A673 (cell line): ENCODE measurements around the gene KDM4E. TPM values are rescaled to one million over a fixed set of nuclear protein-coding genes. Genes with fewer than 3 reads are reported as not detected.

Source experiments
- BruUV-seq: library from RNA; stranded (reverse); fragments of 400-500 nt; replicated peaks from 2 replicates; lab custom pipeline; 2021; lab: Mats Ljungman, UMichigan
- CTCF ChIA-PET: fragments of 300-600 bp; sonication (Branson Sonifier 250); formaldehyde crosslinking; loops from one replicate; lab custom pipeline; 2022; ENCODE audit warnings: antibody characterized with exemption; lab: Charles Lee
- POLR2A ChIA-PET: fragments of 300-600 bp; sonication (Branson Sonifier 250); formaldehyde crosslinking; loops from one replicate; lab custom pipeline; 2022; ENCODE audit warnings: antibody characterized with exemption; ENCODE audit not compliant: low non-redundant PET; lab: Charles Lee
- DNase-seq: peaks from one replicate; pipeline ENCODE4 v3.0.0-alpha.2; 2015; ENCODE audit warnings: low spot score
- H3K27ac ChIP-seq: fragments of 200-600 bp; sonication (generic); 2 replicates; pipeline ENCODE4 v1.5.1; 2016; ENCODE audit warnings: mixed run types, low read depth, mild to moderate bottlenecking, mixed read lengths, antibody characterized with exemption, low read length; ENCODE audit not compliant: poor library complexity, severe bottlenecking
- H3K27me3 ChIP-seq: fragments of 200-600 bp; sonication (generic); replicated peaks from 2 replicates; pipeline ENCODE4 v1.6.1; 2017; ENCODE audit warnings: mixed run types, low read depth, mild to moderate bottlenecking, mixed read lengths, antibody characterized with exemption, low read length; ENCODE audit not compliant: insufficient read depth, poor library complexity
- H3K36me3 ChIP-seq: fragments of 200-600 bp; sonication (generic); 2 replicates; pipeline ENCODE4 v1.6.1; 2016; ENCODE audit warnings: mixed run types, mild to moderate bottlenecking, mixed read lengths, antibody characterized with exemption, low read length; ENCODE audit not compliant: insufficient read depth, poor library complexity, severe bottlenecking
- H3K4me1 ChIP-seq: fragments of 200-600 bp; sonication (generic); 2 replicates; pipeline ENCODE4 v1.6.1; 2017; ENCODE audit warnings: mixed run types, mild to moderate bottlenecking, mixed read lengths, antibody characterized with exemption, low read length; ENCODE audit not compliant: insufficient read depth, poor library complexity, severe bottlenecking
- H3K4me3 ChIP-seq: fragments of 200-600 bp; sonication (generic); 2 replicates; pipeline ENCODE4 v1.5.1; 2016; ENCODE audit warnings: low read depth, mixed run types, mild to moderate bottlenecking, mixed read lengths, low read length; ENCODE audit not compliant: poor library complexity, severe bottlenecking
- H3K9me3 ChIP-seq: fragments of 200-600 bp; sonication (generic); 2 replicates; pipeline ENCODE4 v1.6.1; 2016; ENCODE audit warnings: mixed run types, low read depth, mild to moderate bottlenecking, mixed read lengths, antibody characterized with exemption, low read length; ENCODE audit not compliant: poor library complexity, severe bottlenecking
- EZH2 ChIP-seq: fragments of 200-600 bp; sonication (generic); IDR thresholded peaks from 2 replicates; pipeline ENCODE4 v1.6.1; 2017; ENCODE audit warnings: borderline replicate concordance, low read depth, mild to moderate bottlenecking, mixed read lengths, antibody characterized with exemption, low read length; ENCODE audit not compliant: poor library complexity, severe bottlenecking
- intact Hi-C: fragments of 100-400 bp; cut with micrococcal nuclease; formaldehyde crosslinking; loops from one replicate; pipeline ENCODE4 v1.10.0; 2022; ENCODE audit not compliant: unreplicated experiment
- total RNA-seq: library from RNA; stranded (reverse); gene quantifications from 2 replicates; pipeline ENCODE4 v1.2.3, GENCODE V29; 2021
- TF ChIP-seq, protein P1 (sequence below): fragments of 300-800, 200-600 bp; sonication (generic); conservative IDR thresholded peaks from 2 replicates; pipeline ENCODE4 v1.5.1; 2017; ENCODE audit warnings: low read depth, mild to moderate bottlenecking, antibody characterized with exemption, low read length, moderate library complexity, mixed read lengths

The KDM4E gene
- total RNA-seq, 1 experiment from 2014 or later: not detected

DNA sequence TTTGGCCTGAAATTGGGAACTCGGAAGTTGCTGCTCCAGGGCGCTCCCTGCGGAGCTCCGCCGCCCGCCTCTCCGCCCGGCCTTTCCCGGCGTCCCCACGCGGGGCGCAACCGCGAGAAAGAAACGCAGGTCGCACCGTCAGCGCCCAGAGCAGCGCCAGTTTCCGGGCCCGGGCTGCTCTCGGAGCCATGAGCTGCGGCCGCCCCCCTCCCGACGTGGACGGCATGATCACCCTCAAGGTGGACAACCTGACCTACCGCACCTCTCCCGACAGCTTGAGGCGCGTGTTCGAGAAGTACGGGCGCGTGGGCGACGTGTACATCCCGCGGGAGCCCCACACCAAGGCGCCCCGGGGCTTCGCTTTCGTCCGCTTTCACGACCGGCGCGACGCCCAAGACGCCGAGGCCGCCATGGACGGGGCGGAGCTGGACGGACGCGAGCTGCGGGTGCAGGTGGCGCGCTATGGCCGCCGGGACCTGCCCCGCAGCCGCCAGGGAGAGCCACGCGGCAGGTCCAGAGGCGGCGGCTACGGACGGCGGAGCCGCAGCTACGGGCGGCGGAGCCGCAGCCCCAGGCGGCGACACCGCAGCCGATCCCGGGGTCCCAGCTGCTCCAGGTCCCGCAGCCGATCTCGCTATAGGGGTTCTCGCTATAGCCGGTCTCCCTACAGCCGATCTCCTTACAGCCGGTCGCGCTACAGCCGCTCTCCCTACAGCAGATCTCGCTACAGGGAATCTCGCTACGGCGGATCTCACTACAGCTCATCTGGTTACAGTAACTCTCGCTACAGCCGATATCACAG lies 42.2 kb downstream of the KDM4E start:
- Histone ChIP-seq H3K9me3 (no peaks in the 10 kb centered on the region), H3K36me3 (no peaks in the 10 kb centered on the region), H3K4me3 (peak overlapping the region; percentile 68), H3K4me1 (peaks cover 9% of the 10 kb centered on the region), H3K27ac (peak overlapping the region; percentile 86), H3K27me3 (no peaks in the 10 kb centered on the region)
- no TSS peak for BruUV-seq
- ChIA-PET POLR2A (interaction anchor here (0.7 kb wide), 1 partner anchor 93 kb away, joined by 4 read pairs; no protein-coding TSS in a partner anchor), CTCF (interaction anchor here (0.6 to 2.0 kb wide), 10 partner anchors 11 to 1322 kb away, joined by 3 to 10 read pairs (median 4); partner anchors contain the start of genes CCDC82, CWC15, ENDOD1 and KDM4D)
- DNase-seq: peak; percentile 89
- intact Hi-C loops: loop anchor here (5.0 to 10.0 kb wide), 2 partner anchors 292 to 1360 kb away; no protein-coding TSS in a partner anchor
- TF ChIP-seq EZH2: no peak
- TF ChIP-seq, protein P1, sequence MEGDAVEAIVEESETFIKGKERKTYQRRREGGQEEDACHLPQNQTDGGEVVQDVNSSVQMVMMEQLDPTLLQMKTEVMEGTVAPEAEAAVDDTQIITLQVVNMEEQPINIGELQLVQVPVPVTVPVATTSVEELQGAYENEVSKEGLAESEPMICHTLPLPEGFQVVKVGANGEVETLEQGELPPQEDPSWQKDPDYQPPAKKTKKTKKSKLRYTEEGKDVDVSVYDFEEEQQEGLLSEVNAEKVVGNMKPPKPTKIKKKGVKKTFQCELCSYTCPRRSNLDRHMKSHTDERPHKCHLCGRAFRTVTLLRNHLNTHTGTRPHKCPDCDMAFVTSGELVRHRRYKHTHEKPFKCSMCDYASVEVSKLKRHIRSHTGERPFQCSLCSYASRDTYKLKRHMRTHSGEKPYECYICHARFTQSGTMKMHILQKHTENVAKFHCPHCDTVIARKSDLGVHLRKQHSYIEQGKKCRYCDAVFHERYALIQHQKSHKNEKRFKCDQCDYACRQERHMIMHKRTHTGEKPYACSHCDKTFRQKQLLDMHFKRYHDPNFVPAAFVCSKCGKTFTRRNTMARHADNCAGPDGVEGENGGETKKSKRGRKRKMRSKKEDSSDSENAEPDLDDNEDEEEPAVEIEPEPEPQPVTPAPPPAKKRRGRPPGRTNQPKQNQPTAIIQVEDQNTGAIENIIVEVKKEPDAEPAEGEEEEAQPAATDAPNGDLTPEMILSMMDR: peak; percentile 64

DNA sequence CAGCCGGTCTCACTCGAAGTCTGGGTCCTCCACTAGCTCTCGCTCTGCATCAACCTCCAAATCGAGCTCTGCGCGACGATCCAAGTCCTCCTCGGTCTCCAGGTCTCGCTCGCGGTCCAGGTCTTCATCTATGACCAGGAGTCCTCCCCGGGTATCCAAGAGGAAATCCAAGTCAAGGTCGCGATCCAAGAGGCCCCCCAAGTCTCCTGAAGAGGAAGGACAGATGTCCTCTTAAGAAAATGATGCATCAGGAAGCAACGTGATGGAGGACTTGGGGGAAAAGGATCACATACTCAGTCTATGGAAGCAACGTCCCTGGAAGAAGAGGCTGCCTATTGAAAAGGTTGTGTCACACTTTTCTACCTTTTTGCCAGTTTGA lies 42.8 kb downstream of the KDM4E start:
- peaks cover 9% of the 10 kb centered on the region for H3K4me1 ChIP-seq
- H3K27ac ChIP-seq: peak overlapping the region; percentile 86
- no peak for TF ChIP-seq EZH2
- TF ChIP-seq, protein P1: no peak
- no peak for DNase-seq
- no peaks in the 10 kb centered on the region for H3K27me3 ChIP-seq
- no peaks in the 10 kb centered on the region for H3K9me3 ChIP-seq
- intact Hi-C loops: loop anchor here (1.0 to 10.0 kb wide), 6 partner anchors 71 to 1359 kb away; no protein-coding TSS in a partner anchor
- BruUV-seq: no TSS peak
- POLR2A ChIA-PET: interaction anchor here (0.7 kb wide), 1 partner anchor 94 kb away, joined by 4 read pairs; no protein-coding TSS in a partner anchor
- H3K36me3 ChIP-seq: no peaks in the 10 kb centered on the region
- H3K4me3 ChIP-seq: peak overlapping the region; percentile 68
- CTCF ChIA-PET: interaction anchor here (0.6 to 2.0 kb wide), 6 partner anchors 11 to 637 kb away, joined by 3 to 10 read pairs (median 6); partner anchors contain the start of genes CWC15, ENDOD1 and KDM4D

DNA sequence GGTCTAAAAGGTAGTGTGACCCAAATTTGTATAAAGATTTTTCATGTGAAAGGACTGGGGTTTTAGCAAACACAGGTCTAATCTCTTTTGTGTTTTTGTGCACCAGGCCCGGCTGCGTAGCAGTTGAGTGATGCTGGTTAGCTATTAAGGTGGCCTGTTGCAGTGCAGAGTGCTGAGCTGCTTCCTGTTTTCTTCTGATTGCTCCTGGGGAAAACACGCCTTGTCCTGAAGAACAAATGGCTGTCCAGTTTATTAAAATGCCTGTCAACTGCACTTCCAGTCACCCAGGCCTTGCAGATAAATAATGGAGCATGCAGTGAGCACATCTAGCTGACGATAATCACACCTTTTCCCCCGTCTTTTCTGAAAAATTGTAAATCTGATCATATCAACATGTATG lies 43.5 kb downstream of the KDM4E start:
- peak overlapping the region; percentile 68 for H3K4me3 ChIP-seq
- POLR2A ChIA-PET: interaction anchor here (0.6 kb wide), 1 partner anchor 721 kb away, joined by 3 read pairs; the partner anchor contains the start of gene FAM76B
- TF ChIP-seq, protein P1: no peak
- TF ChIP-seq EZH2: no peak
- CTCF ChIA-PET: interaction anchor here (0.6 kb wide), 1 partner anchor 39 kb away, joined by 3 read pairs; no protein-coding TSS in a partner anchor
- peak; percentile 95 for DNase-seq
- peak overlapping the region; percentile 86 for H3K27ac ChIP-seq
- H3K9me3 ChIP-seq: no peaks in the 10 kb centered on the region
- peaks cover 9% of the 10 kb centered on the region for H3K4me1 ChIP-seq
- BruUV-seq: no TSS peak
- no peaks in the 10 kb centered on the region for H3K36me3 ChIP-seq
- intact Hi-C loops: loop anchor here (1.0 to 10.0 kb wide), 6 partner anchors 70 to 1359 kb away; no protein-coding TSS in a partner anchor
- H3K27me3 ChIP-seq: no peaks in the 10 kb centered on the region
